ENCODE data around the gene TACC2. TPM values are rescaled to one million over a fixed set of nuclear protein-coding genes. Genes with fewer than 3 reads are reported as not detected.

The TACC2 gene
- total and polyA plus RNA-seq, 2 donors (not counting 3 experiments of a cell fraction or from before 2014, with no cell fraction given): 14.4 to 46.2 TPM

GRCh38 chr10:122254831-122255230 is 265.9 kb downstream of the TACC2 start:
- FAIRE-seq (no peak), DNase-seq (ENCODE audit: low read depth, low spot score) (no peak)
- dilution Hi-C loops (cut with MboI; ENCODE audit: extremely low pct_ligation_motif_present, low sequenced_read_pairs): no loop called here
- Histone ChIP-seq H3K9me1 (replicated peaks; ENCODE audit: control insufficient read depth, extremely low read depth, insufficient read depth, low read length) (no peaks in the 10 kb centered on the region), H3K4me3 (replicated peaks in 1 of 3; ENCODE audit: insufficient read depth in 1 of 3, low read depth in 1 of 3, low read length in 3 of 3) (no peak overlapping the region), H4K20me1 (replicated peaks; ENCODE audit: control insufficient read depth, extremely low read depth, insufficient read depth, low read length) (no peaks in the 10 kb centered on the region), H3K9ac (replicated peaks; ENCODE audit: extremely low read depth, insufficient read depth, low read length) (no peak overlapping the region), H3K27ac (ENCODE audit: insufficient read depth, low read depth, low read length) (no peak overlapping the region), H3K27me3 (ENCODE audit: control insufficient read depth in 2 of 2, insufficient read depth in 2 of 2, low read length in 2 of 2) (no peaks in the 10 kb centered on the region), H2AFZ (ENCODE audit: low read depth, low read length) (no peak overlapping the region), H3K36me3 (ENCODE audit: control insufficient read depth in 2 of 2, extremely low read depth in 1 of 2, insufficient read depth in 2 of 2, low read length in 2 of 2) (peaks cover 1 to 4% of the 10 kb centered on the region in 2 experiments), H3K9me3 (replicated peaks; ENCODE audit: control insufficient read depth, insufficient read depth, low read length) (no peaks in the 10 kb centered on the region), H3K4me2 (ENCODE audit: insufficient read depth, low read length) (no peak overlapping the region), H3K4me1 (ENCODE audit: control insufficient read depth, extremely low read depth, insufficient read depth, low read length) (no peaks in the 10 kb centered on the region), H3K79me2 (ENCODE audit: control insufficient read depth, insufficient read depth, low read length) (no peaks in the 10 kb centered on the region)
- intact Hi-C loops (cut with micrococcal nuclease): no loop called here
- ChIA-PET POLR2A (no interaction called here), CTCF (interaction anchor here (2.7 kb wide), 1 partner anchor 13 kb away, joined by 11 read pairs; no protein-coding TSS in a partner anchor)
- TF ChIP-seq CTCF (IDR thresholded peaks at IDR 0.05; ENCODE audit: extremely low read depth in 1 of 2, insufficient read depth in 1 of 2, low read depth in 1 of 2, low read length in 2 of 2): no peak
- TF ChIP-seq GATA2 (IDR thresholded peaks at IDR 0.05; ENCODE audit: insufficient read depth, insufficient read length, low read depth, low read length): no peak
- no peak for TF ChIP-seq MAX (IDR thresholded peaks at IDR 0.05; ENCODE audit: insufficient read depth, insufficient read length)
- TF ChIP-seq FOS (IDR thresholded peaks at IDR 0.05; ENCODE audit: borderline replicate concordance, insufficient read depth, low read length): no peak
- no peak for TF ChIP-seq EZH2 (IDR thresholded peaks at IDR 0.05; ENCODE audit: borderline replicate concordance, low read depth, low read length, severe bottlenecking)
- TF ChIP-seq POLR2AphosphoS5 (IDR thresholded peaks at IDR 0.05; ENCODE audit: insufficient read depth, low read depth, low read length): no peak
- TF ChIP-seq MYC (IDR thresholded peaks at IDR 0.05; ENCODE audit: low read depth, low read length): no peak
- TF ChIP-seq JUN (IDR thresholded peaks at IDR 0.05; ENCODE audit: borderline replicate concordance, insufficient read depth, insufficient read length, low read depth): no peak
- TF ChIP-seq POLR2A (IDR thresholded peaks at IDR 0.05; ENCODE audit: low read depth, low read length): no peak
- BruUV-seq (replicated peaks): no TSS peak
